HG02981 (cell line): ENCODE results near the gene GTF3C5.
"Not testable (repeated sequence)": the region's sequence is repeated elsewhere in the genome, so short reads cannot be mapped to it uniquely, and the experiment has no call there.

Experiments used
- ATAC-seq: cut with Tn5 transposase; IDR thresholded peaks from one replicate; pipeline ENCODE4 v1.9.1; 2021; ENCODE audit warnings: mild to moderate bottlenecking, moderate library complexity; ENCODE audit not compliant: unreplicated experiment

GTF3C5 gene

GRCh38 chr9:132995121-132995420, 35.7 kb upstream of the GTF3C5 start:
- no peak for ATAC-seq

DNA sequence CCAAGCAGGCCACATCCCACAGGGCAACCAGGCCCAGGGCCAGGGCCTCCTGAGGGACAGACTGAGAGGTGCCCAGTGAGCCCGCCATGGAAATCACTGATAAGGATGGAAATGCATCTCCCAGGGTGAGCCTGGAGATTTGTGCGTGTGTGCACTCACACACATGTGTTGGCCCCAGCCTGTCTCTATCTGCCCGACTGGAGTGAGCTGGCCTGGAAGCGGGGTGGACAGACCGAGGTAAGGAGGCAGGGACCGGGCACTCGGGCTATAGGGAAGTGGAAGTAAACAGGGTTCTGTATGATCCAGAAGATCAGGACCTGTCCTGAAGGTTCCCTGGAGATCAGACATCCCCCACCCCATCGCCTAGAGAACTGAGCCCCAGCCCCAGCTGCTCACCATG, 34.9 kb upstream of the GTF3C5 start:
- ATAC-seq, result no peak

- ATAC-seq, result no peak
Observed at GRCh38 chr9:132996526-132996925, 34.3 kb upstream of the GTF3C5 start.

GRCh38 chr9:132997591-132997990, 33.2 kb upstream of the GTF3C5 start:
- no peak for ATAC-seq

DNA sequence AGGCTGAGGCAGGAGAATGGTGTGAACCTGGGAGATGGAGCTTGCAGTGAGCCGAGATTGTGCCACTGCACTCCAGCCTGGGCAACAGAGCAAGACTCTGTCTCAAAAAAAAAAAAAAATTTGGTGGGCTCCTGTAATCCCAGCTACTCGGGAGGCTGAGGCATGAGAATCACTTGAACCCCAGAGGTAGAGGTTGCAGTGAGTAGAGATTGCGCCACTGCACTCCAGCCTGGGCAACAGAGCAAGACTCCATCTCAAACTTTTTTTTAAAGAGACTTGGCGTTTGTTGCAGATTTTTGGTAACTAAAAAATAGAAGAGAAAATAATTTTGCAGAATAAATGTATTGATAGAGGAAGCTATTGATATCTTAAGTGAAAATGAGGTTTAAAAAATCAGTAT, 32.6 kb upstream of the GTF3C5 start:
- not testable (repeated sequence) for ATAC-seq

GRCh38 chr9:132998831-132999635, 31.8 kb upstream of the GTF3C5 start:
- no peak for ATAC-seq

DNA sequence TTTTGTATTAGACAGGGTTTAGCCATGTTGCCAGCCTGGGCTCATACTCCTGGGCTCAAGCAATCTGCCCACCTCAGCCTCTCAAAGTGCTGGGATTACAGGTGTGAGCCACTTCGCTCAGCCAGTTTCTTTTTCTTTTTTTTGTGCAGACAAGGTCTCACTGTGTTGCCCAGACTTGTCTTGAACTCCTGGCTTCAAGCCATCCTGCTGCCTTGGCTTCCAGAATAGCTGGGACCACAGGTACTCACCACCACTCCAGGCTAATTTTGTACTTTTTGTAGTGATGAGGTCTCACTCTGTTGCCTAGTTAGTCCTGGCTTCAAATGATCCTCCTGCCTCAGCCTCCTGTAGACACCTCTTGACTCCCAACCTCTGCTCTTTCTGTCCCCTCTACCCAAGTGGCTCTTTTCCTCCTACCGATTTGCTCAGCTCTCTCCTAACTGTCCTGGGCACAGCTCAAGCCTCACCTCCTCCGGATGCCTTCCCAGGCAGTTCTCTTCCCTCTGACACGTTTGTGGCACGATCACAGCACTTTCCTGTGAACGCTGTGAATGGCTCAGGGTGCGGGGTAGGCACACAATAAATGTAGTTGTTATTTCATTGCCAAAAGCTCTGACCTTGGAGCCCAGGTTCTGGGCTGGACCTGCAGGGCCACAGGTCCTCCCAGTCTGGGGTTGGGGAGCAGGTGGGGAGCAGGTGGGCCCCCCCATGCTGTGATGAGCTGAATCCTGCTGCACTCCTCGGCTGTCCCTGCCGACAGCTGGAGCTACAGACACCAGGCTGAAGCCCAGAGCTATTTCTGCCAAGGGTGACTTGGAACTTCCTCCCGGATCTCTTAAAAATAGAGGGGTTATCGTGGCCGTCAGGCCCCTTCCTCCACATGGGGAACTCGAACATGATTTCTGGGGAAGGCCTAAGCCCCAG, 28.4 kb upstream of the GTF3C5 start:
- no peak for ATAC-seq

DNA sequence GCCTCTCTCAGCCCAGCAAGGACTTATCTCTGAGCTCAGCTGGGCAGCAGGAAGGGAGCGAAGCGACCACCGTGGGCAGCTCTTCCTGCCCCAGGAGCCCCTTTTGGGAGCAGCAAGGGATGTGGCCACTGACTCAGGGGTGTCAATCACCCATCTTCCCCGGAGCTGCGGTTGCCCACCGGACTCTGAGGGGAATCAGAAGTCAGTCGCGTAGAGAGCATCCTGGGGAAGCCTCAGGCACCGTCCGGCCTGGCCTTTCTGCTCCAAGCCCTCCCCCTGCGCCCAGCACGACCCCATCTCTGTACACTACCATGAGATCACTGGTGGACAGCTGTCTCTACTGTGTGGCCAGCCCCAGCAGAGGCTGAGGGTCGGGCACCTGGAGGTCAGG, 27.7 kb upstream of the GTF3C5 start:
- no peak for ATAC-seq

DNA sequence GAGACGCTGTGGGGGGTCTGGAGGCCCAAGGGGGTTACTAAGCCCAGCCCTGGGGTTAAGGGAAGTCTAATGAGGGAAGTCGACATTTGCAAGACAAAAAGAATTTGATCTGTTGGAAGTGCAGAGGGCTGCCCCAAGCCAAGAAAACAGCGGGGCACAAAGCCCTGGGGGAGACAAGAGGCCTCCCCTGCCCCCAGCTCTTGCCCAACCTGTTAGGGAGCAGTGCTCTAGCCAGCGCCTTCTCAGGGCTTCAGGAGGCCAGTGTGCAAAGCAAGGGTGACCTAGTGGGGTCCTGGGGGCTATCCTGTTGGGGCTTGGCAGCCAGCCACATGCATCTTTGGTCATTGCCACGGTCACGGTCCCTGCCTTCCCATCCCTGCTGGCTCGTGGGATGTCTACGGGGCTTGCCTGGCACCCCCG, 27.1 kb upstream of the GTF3C5 start:
- no peak for ATAC-seq

DNA sequence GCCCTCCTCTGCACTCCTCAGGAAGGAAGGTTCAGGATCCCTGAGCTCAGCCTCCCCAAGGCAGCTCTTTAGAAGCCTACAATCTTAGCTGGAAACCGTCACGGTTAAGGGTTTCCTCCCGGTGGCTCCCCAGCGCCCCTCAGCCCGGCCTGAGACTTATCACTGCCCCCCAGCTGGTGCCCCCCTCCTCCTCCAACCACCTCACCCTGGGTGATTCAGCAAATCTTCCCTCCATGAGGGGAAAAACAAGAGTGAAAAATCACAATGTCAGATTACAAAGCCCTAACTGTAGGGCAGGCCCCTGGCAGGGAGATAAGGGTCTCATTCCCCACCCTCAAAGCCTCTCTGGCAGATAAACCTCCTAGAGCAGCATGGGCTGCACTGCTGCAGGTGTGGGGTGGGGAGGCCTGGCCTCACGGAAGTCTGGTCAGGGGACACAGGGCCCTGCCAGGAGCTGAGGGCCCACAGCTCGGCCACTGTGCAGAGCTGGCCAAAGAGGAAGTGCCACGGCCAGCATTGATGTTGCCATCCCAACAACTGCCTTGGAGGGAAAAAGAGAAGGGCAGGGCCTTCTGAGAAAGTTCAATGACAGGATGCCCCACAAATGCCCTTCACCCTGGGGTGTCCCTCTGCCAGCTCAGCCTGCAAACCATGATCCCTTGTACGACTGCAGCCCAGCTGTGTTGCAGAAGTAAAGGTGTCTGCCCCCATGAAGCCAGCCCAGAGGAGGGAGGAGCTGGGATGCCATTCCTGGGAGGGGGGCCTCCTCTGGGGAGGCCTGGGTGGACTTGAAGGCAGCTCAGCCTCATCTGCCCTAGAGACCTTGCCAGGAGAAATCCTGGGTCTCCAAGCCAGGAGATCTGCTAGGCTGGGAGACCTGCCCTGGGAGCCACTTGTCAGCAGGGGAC, 26.5 kb upstream of the GTF3C5 start:
- ATAC-seq, result no peak

GRCh38 chr9:133004999-133005760, 25.6 kb upstream of the GTF3C5 start:
- no peak for ATAC-seq

DNA sequence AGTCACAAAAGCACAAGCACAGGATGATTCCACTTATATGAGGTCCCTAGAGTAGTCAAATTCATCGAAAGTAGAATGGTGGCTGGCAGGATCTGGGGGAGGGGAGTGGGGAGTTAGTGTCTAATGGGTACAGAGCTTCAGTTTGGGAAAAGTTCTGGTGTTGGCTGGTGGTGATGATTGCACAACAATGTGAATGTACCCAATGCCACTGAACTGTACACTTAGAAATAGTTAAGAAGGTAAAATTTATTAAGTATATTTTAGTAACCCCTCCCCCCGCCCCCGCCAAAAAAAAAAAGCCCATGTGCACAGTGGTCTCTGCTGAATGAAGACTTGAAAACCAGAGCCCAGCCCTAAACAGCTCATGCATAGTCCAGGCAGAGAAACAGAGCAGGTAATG, 24.8 kb upstream of the GTF3C5 start:
- ATAC-seq, result no peak

DNA sequence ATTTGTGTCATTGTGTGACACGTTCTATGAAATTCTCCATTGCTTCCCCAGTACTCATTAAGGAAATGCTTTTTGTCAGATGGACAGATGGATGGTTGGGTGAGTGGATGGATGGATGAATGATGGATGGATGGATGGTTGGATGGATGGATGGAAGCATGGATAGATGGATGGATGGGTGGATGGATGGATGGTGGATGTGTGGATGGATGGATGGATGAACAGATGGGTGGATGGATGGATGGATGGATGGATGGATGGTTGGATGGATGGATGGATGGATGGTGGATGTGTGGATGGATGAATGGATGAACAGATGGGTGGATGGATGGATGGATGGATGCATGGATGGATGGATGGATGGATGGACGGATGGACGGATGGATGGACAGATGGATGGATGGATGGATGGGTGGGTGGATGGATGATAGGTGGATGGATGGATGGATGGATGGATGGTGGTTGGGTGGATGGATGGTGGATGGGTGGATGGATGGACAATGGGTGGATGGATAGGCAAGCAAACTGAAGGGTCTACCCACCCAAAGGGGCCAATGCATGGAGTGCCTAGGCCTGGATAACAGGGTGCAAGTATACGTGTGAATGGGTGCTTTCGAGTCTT, 24.0 kb upstream of the GTF3C5 start:
- ATAC-seq, result no peak

DNA sequence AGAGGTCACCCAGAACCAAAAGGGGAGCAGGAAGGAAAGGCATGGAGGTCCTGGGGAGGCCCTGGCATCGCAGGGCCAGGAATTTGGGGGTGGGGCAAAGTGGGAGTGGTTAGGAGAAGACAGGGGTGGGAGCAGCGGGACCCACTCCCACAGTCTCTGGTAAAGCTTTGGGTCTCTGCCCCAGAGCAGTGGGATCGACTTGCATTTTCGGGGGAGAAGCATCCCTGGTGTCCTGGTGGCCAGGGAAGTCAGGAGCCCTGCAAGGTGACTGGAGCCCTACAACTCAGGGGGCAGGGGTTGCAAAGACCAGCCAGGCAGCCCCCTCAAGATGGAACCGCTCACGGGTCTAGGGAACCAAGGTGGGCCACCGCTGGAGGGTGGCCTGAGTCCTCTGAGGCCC, 22.4 kb upstream of the GTF3C5 start:
- no peak for ATAC-seq

GRCh38 chr9:133008824-133009223, 22.0 kb upstream of the GTF3C5 start:
- no peak for ATAC-seq

DNA sequence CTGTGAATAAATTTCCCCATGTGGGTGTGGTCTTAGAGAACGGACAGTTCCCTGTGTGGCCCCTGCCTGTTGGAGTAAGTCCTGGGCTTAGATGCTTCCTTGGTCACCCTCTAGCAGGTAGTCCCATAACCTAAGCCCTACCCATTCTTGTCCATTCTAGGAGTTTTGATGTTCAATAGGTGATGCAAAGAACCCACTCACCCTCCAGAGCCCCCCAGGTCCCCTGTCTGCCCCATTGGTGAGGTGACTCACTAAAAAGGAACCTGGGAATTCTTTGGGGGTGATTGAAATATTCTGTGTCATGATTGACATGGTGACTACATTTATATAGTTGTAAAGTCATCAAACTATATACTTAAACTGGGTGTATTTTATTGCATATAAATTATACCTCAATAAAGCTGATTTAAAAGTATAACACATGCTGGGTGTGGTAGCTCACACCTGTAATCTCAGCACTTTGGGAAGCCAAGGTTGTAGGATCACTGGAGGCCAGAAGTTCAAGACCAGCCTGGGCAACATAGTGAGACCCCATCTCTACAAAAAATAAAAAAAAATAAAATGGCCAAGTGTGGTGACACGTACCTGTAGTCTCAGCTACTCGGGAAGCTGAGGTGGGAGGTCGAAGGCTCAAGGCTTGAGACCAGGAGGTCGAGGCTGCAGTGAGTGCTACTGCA, 20.8 kb upstream of the GTF3C5 start:
- no peak for ATAC-seq

DNA sequence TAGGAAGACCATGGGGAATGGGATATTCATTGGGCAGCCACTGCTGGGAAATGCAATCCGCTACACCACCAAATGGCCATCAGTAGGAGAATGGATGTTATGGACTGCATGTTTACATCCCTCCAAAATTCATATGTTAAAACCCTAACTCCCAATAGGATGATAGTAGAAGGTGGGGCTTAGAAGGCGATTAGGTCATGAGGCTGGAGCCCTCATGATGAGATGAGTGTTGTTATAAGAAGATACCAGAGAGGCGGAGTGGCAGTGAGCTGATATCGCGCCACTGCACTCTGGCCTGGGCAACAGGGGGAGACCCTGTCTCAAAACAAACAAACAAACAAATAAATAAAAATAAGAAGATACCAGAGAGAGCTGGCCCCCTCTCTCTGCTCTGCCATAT, 16.1 kb upstream of the GTF3C5 start:
- ATAC-seq, result no peak

- no peak for ATAC-seq
Observed at GRCh38 chr9:133023117-133023890, 7.5 kb upstream of the GTF3C5 start.

GRCh38 chr9:133026426-133026825, 4.4 kb upstream of the GTF3C5 start:
- no peak for ATAC-seq
